HepG2 (cell line): Measurements from ENCODE around the gene UBE2G2. TPM values are rescaled to one million over a fixed set of nuclear protein-coding genes. Genes with fewer than 3 reads are reported as not detected.
A peak's percentile ranks its signal among the peaks of the same experiment; 100 is the strongest.

Source experiments
- ATAC-seq: fragments of 200-7000 bp; cut with Tn5 transposase; 3 replicates; pipeline ENCODE4 v1.9.1; 2020; ENCODE audit warnings: mild to moderate bottlenecking, moderate library complexity
- BruUV-seq: library from RNA; stranded (reverse); fragments of 400-500 nt; replicated peaks from 2 replicates; lab custom pipeline; 2021; lab: Mats Ljungman, UMichigan
- CTCF ChIA-PET: fragments of 300-600 bp; formaldehyde crosslinking; extraction: SDS; loops from one replicate; lab custom pipeline; 2021; ENCODE audit warnings: low total read pairs, inconsistent platforms, low intra/inter-chr PET ratio; lab: Yijun Ruan, JAX
- POLR2A ChIA-PET: fragments of 350-600 bp; sonication (Branson Sonifier 250); formaldehyde crosslinking; loops from one replicate; lab custom pipeline; 2020; ENCODE audit warnings: antibody characterized with exemption, inconsistent platforms; lab: Yijun Ruan, JAX
- DNase-seq: peaks from one replicate; pipeline ENCODE4 v3.0.0-alpha.2; 2015; ENCODE audit warnings: low spot score
- FAIRE-seq: peaks from 3 replicates; lab custom pipeline; 2011; peaks lifted over from hg19 to GRCh38; lab: Jason Lieb, UNC
- H2AFZ ChIP-seq: one replicate; pipeline ENCODE4 v1.6.1; 2011; ENCODE audit warnings: low read length, inconsistent platforms
- H3K27ac ChIP-seq: fragments of 300-600 bp; 3 replicates; pipeline ENCODE4 v1.8.0; 2011; ENCODE audit warnings: mixed run types, mild to moderate bottlenecking, mixed read lengths, low read length, inconsistent platforms; ENCODE audit not compliant: insufficient read depth; ENCODE audit errors: extremely low read length
- H3K27me3 ChIP-seq, 2 experiments: fragments of 200-600 bp in 1 of 2; 2 replicates in 1 of 2; 3 replicates in 1 of 2; pipeline versions ENCODE4 v1.6.0 to v1.8.0; 2011; ENCODE audit warnings: low read length in 2 of 2, mild to moderate bottlenecking in 2 of 2, moderate library complexity in 2 of 2, inconsistent platforms in 1 of 2; ENCODE audit not compliant: insufficient read depth in 2 of 2, control insufficient read depth in 1 of 2
- H3K36me3 ChIP-seq, 2 experiments: fragments of 200-600 bp in 1 of 2; replicated peaks in 1 of 2; 2 replicates in 1 of 2; 3 replicates in 1 of 2; pipeline versions ENCODE4 v1.5.1 to v1.8.0; 2011; ENCODE audit warnings: low read length in 2 of 2, inconsistent platforms in 1 of 2; ENCODE audit not compliant: insufficient read depth in 2 of 2, control insufficient read depth in 1 of 2
- H3K4me1 ChIP-seq: 2 replicates; pipeline ENCODE4 v1.5.1; 2012; ENCODE audit warnings: low read length, inconsistent platforms; ENCODE audit not compliant: insufficient read depth
- H3K4me2 ChIP-seq: 2 replicates; pipeline ENCODE4 v1.6.0; 2011; ENCODE audit warnings: low read depth, low read length, inconsistent platforms
- H3K4me3 ChIP-seq, 3 experiments: fragments of 200-600 bp in 1 of 3; sonication (generic), shearing (Covaris generic) in 1 of 3; replicated peaks in 1 of 3; 2 replicates each; pipeline ENCODE4 v1.5.1; 2011 to 2016; ENCODE audit warnings: low read length in 3 of 3, inconsistent platforms in 2 of 3, low read depth in 2 of 3, mild to moderate bottlenecking in 2 of 3, control low read depth in 1 of 3, mixed read lengths in 1 of 3; ENCODE audit not compliant: insufficient read depth in 1 of 3
- H3K79me2 ChIP-seq: one replicate; pipeline ENCODE4 v1.6.1; 2011; ENCODE audit warnings: low read length, inconsistent platforms; ENCODE audit not compliant: insufficient read depth
- H3K9ac ChIP-seq: 2 replicates; pipeline ENCODE4 v1.6.0; 2011; ENCODE audit warnings: mild to moderate bottlenecking, low read depth, low read length, inconsistent platforms; ENCODE audit not compliant: insufficient read depth
- H3K9me3 ChIP-seq: 2 replicates; pipeline ENCODE4 v1.5.1; 2012; ENCODE audit warnings: mild to moderate bottlenecking, low read length
- H4K20me1 ChIP-seq: 2 replicates; pipeline ENCODE4 v1.6.0; 2011; ENCODE audit warnings: inconsistent platforms, mild to moderate bottlenecking, low read length, moderate library complexity; ENCODE audit not compliant: insufficient read depth
- AKAP8 ChIP-seq: sonication (generic); formaldehyde crosslinking; IDR thresholded peaks from 2 replicates; pipeline ENCODE4 v1.5.1; 2020; ENCODE audit warnings: mild to moderate bottlenecking, missing genetic modification reagents
- ARID4A ChIP-seq: sonication (generic); formaldehyde crosslinking; IDR thresholded peaks from 2 replicates; pipeline ENCODE4 v1.5.0; 2020; ENCODE audit warnings: mild to moderate bottlenecking, missing genetic modification reagents, borderline replicate concordance
- CBX2 ChIP-seq, 2 experiments: fragments of 200-600 bp in 1 of 2; sonication (generic); formaldehyde crosslinking in 1 of 2; IDR thresholded peaks; 2 replicates each; pipeline versions ENCODE4 v1.7.0 to v1.8.1; 2018 to 2022; ENCODE audit warnings: low read depth in 2 of 2, low read length in 1 of 2, mild to moderate bottlenecking in 1 of 2, missing genetic modification reagents in 1 of 2
- ETV6 ChIP-seq: sonication (generic); formaldehyde crosslinking; conservative IDR thresholded peaks from 2 replicates; pipeline ENCODE4 v1.4.0; 2020; ENCODE audit warnings: missing genetic modification reagents
- KDM2A ChIP-seq: sonication (generic); formaldehyde crosslinking; IDR thresholded peaks from 2 replicates; pipeline ENCODE4 v1.4.0; 2020; ENCODE audit warnings: low read depth, missing genetic modification reagents, borderline replicate concordance
- SUZ12 ChIP-seq: fragments of 150-350 bp; IDR thresholded peaks from 2 replicates; pipeline ENCODE4 v1.6.1; 2014; ENCODE audit warnings: low read depth, low read length
- ZNF629 ChIP-seq: sonication (generic); formaldehyde crosslinking; conservative IDR thresholded peaks from 2 replicates; pipeline ENCODE4 v1.5.0; 2020; ENCODE audit warnings: missing genetic modification reagents
- WGBS: methylation state at CpG from one replicate; pipeline ENCODE4 v1.1.6; 2017; ENCODE audit warnings: low lambda C conversion rate; 5-methylcytosine and 5-hydroxymethylcytosine counted together
- in situ Hi-C: cut with HindIII; loops from 2 replicates; pipeline ENCODE4 v1.10.0; 2017; ENCODE audit warnings: low pct_unique_long_range_greater_than_20kb; ENCODE audit not compliant: extremely low pct_ligation_motif_present
- intact Hi-C: fragments of 100-400 bp; cut with micrococcal nuclease; formaldehyde crosslinking; loops from one replicate; pipeline ENCODE4 v1.10.0; 2022; ENCODE audit not compliant: unreplicated experiment
- polyA plus RNA-seq, 8 experiments: library from polyadenylated mRNA; depleted of rRNA in 3 of 8; stranded (reverse) in 7 of 8; unstranded in 1 of 8; fragments of >200 nt; fragmentation: Illumina TruSeq in 4 of 8; extraction: Trizol in 4 of 8; gene quantifications; 2 replicates each; pipeline versions ENCODE4 v1.2.1 to v1.2.3, GENCODE V29; 2011 to 2016; ENCODE audit warnings: low read depth in 4 of 8, missing spikeins in 1 of 8, mixed read lengths in 1 of 8; ENCODE audit not compliant: insufficient read depth in 1 of 8
- total RNA-seq, 5 experiments: library from RNA; depleted of rRNA; stranded (reverse); fragments of >200 nt; fragmentation: Illumina TruSeq; extraction: Trizol; gene quantifications; 2 replicates each; pipeline ENCODE4 v1.2.3, GENCODE V29; 2016; ENCODE audit warnings: low read depth in 1 of 5
- TF ChIP-seq, protein P1 (sequence below), 2 experiments: IDR thresholded peaks; 2 replicates each; pipeline ENCODE4 v1.6.1; 2011 to 2012; ENCODE audit warnings: low read length in 2 of 2, borderline replicate concordance in 1 of 2, low read depth in 1 of 2, mild to moderate bottlenecking in 1 of 2, moderate library complexity in 1 of 2
- TF ChIP-seq, protein P2 (sequence below): sonication (generic); formaldehyde crosslinking; IDR thresholded peaks from 2 replicates; pipeline ENCODE4 v1.5.1; 2020; ENCODE audit warnings: mild to moderate bottlenecking, missing genetic modification reagents, moderate library complexity

UBE2G2 gene
- total and polyA plus RNA-seq, 2 of the 13 experiments (the other 11 are each of a cell fraction or from before 2014, with no cell fraction given), result 55.4 to 92.0 TPM

GRCh38 chr21:44764319-44765230 is 37.0 kb downstream of the UBE2G2 start:
- in situ Hi-C loops (no loop called here), intact Hi-C loops (no loop called here)
- no CpG with 5 or more reads among the region's 26 CpGs for WGBS
- Histone ChIP-seq H3K27ac (no peak overlapping the region), H3K9ac (no peak overlapping the region), H3K79me2 (no peaks in the 10 kb centered on the region), H2AFZ (no peak overlapping the region), H3K9me3 (no peaks in the 10 kb centered on the region), H3K4me2 (peak overlapping the region; percentile 67), H3K36me3 (no peaks in the 10 kb centered on the region; a peak in 1 of 5 replicates), H3K27me3 (peaks cover 1 to 17% of the 10 kb centered on the region in 2 experiments; a peak in 2 of 5 replicates), H4K20me1 (no peaks in the 10 kb centered on the region)
- FAIRE-seq (no peak), ATAC-seq (peak; percentile 54), DNase-seq (no peak)
- ChIA-PET POLR2A (no interaction called here), CTCF (no interaction called here)
- TF ChIP-seq AKAP8, result peak; percentile 62; the same call in 1 of the 2 replicates
- no peak for TF ChIP-seq SUZ12
- no peak for TF ChIP-seq CBX2 (IDR thresholded peaks at IDR 0.05; ENCODE audit: low read depth, low read length)
- TF ChIP-seq CBX2 (CRISPR knock-in tag; IDR thresholded peaks at IDR 0.05; ENCODE audit: low read depth), result no peak
- TF ChIP-seq, protein P1, sequence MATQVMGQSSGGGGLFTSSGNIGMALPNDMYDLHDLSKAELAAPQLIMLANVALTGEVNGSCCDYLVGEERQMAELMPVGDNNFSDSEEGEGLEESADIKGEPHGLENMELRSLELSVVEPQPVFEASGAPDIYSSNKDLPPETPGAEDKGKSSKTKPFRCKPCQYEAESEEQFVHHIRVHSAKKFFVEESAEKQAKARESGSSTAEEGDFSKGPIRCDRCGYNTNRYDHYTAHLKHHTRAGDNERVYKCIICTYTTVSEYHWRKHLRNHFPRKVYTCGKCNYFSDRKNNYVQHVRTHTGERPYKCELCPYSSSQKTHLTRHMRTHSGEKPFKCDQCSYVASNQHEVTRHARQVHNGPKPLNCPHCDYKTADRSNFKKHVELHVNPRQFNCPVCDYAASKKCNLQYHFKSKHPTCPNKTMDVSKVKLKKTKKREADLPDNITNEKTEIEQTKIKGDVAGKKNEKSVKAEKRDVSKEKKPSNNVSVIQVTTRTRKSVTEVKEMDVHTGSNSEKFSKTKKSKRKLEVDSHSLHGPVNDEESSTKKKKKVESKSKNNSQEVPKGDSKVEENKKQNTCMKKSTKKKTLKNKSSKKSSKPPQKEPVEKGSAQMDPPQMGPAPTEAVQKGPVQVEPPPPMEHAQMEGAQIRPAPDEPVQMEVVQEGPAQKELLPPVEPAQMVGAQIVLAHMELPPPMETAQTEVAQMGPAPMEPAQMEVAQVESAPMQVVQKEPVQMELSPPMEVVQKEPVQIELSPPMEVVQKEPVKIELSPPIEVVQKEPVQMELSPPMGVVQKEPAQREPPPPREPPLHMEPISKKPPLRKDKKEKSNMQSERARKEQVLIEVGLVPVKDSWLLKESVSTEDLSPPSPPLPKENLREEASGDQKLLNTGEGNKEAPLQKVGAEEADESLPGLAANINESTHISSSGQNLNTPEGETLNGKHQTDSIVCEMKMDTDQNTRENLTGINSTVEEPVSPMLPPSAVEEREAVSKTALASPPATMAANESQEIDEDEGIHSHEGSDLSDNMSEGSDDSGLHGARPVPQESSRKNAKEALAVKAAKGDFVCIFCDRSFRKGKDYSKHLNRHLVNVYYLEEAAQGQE (IDR thresholded peaks at IDR 0.05; ENCODE audit: borderline replicate concordance in 1 of 2, low read depth in 1 of 2, low read length in 2 of 2), result no peak
- TF ChIP-seq KDM2A, result peak; percentile 21; the same call in 1 of the 2 replicates
- TF ChIP-seq ETV6 (CRISPR knock-in tag), result no peak
- TF ChIP-seq, protein P2, sequence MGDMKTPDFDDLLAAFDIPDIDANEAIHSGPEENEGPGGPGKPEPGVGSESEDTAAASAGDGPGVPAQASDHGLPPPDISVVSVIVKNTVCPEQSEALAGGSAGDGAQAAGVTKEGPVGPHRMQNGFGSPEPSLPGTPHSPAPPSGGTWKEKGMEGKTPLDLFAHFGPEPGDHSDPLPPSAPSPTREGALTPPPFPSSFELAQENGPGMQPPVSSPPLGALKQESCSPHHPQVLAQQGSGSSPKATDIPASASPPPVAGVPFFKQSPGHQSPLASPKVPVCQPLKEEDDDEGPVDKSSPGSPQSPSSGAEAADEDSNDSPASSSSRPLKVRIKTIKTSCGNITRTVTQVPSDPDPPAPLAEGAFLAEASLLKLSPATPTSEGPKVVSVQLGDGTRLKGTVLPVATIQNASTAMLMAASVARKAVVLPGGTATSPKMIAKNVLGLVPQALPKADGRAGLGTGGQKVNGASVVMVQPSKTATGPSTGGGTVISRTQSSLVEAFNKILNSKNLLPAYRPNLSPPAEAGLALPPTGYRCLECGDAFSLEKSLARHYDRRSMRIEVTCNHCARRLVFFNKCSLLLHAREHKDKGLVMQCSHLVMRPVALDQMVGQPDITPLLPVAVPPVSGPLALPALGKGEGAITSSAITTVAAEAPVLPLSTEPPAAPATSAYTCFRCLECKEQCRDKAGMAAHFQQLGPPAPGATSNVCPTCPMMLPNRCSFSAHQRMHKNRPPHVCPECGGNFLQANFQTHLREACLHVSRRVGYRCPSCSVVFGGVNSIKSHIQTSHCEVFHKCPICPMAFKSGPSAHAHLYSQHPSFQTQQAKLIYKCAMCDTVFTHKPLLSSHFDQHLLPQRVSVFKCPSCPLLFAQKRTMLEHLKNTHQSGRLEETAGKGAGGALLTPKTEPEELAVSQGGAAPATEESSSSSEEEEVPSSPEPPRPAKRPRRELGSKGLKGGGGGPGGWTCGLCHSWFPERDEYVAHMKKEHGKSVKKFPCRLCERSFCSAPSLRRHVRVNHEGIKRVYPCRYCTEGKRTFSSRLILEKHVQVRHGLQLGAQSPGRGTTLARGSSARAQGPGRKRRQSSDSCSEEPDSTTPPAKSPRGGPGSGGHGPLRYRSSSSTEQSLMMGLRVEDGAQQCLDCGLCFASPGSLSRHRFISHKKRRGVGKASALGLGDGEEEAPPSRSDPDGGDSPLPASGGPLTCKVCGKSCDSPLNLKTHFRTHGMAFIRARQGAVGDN (CRISPR knock-in tag), result peak; percentile 56
- peak; percentile 39; the same call in 1 of the 2 replicates for TF ChIP-seq ZNF629
- TF ChIP-seq ARID4A, result peak; percentile 7; the same call in 1 of the 2 replicates
- TF ChIP-seq, all 625 proteins: peak for 5
- peaks cover 56% of the 10 kb centered on the region for H3K4me1 ChIP-seq
- peak overlapping the region in 1 of 3 experiments; percentile 53; a peak in 1 of 6 replicates for H3K4me3 ChIP-seq
- no TSS peak for BruUV-seq
